Activated gamma-delta T cell treated with anti-CD3 and anti-CD28 coated beads, Interleukin-2, amount 50 U/mL, for 16 hours (primary cell): ENCODE results near the gene CERS6.
"Not testable (repeated sequence)": the region's sequence is repeated elsewhere in the genome, so short reads cannot be mapped to it uniquely, and the experiment has no call there.

Experiments used
- DNase-seq: peaks from one replicate; pipeline ENCODE4 v3.0.0-alpha.2; 2020; ENCODE audit warnings: low read depth

Gene CERS6

DNA sequence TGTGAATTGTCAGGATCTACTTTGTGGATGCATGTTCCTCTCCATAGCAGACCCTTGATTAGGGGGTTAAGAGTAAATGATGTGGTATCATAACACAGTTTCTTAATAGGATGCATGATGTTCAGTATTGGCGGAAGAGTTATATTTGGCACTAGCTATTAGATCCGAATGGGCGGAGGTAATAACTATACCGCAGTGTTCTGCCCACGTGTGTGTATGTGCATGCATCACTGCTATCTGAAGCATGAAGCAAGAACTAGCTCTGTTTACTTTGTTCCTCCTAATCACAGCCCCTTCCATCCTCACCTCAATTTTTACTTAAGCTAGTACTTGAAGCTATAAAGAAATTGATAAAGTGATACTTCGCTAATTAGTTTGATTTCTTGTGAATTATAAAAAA, 186.8 kb downstream of the CERS6 start:
- no peak for DNase-seq

DNA sequence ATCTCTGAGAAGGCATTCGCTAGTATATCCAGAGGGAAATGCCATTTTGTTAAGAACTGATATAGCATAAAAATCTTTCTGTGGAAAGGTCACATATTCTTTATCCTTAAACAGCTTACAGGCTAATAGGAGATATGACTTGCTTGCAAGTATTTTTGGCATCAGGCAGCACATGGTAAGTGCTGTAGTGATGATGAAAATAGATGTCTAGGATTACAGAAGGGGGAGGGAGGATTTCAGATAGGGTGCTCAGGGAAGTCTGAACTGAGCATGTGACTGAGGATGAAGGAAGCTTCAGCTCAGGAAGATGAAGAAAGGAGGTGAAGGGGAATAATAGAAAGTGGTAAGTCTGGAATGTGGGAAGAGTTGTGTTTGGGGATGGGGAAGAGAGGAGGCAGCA, 187.9 kb downstream of the CERS6 start:
- DNase-seq: no peak

DNA sequence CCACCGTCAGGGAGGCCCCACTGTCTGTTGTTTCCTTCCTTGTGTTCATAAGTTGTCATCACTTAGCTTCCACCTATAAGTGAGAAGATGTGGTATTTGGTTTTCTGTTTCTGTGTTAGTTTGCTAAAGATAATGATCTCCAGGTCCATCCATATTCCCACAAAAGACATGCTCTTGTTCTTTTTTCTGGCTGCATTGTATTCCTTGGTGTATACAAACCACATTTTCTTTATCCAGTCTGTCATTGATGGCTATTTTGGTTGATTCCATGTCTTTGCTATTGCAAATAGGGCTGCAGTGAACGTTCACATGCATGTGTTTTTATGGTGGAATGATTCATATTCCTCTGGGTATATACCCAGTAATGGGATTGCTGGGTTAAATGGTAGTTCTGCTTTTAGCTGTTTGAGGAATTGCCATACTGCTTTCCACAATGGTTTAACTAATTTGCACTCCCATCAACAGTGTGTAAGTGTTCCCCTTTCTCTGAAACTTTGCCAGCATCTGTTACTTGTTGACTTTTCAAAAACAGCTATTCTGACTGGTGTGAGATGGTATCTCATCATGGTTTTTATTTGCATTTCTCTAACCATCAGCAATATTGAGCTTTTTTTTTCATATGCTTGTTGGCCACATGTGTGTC, 189.7 kb downstream of the CERS6 start:
- no peak for DNase-seq

DNA sequence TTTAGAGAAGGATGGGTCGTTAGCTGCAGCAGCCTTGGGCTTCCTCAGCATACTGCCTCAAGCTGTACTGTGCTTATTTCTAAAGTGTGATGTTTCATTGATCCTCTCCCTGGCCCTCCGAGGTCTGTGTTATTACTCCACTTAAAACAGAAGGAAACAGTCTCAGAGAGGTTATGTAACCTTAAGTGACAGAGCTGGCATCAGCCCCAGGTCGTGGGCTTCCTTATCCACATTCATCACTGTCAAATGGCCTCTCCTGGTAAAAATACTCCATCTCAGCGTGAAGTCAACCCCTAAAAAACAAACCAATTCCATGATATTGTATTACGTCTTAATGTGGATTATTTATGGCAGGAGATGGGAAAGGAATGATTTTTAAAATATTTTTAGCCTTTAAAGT, 193.0 kb downstream of the CERS6 start:
- DNase-seq: no peak

DNA sequence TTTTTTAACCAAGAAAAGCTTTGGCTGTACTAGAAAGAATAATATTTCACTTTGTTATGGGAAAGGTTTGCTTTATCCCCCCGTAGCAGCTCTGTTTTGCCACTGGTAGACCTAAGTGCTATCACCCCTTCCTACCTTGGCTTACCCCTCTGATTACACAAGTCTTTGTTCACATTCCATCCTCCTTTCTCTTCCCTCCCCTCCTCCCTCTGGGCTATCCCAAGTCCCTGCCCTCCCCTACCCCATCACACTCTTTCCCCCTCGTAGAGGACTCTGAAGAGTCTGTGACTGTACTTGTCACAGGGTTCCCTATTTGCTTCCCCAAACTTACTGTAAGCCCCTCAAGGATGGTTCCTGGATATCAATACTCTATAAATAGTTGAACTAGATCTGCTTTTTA, 193.5 kb downstream of the CERS6 start:
- DNase-seq: no peak

DNA sequence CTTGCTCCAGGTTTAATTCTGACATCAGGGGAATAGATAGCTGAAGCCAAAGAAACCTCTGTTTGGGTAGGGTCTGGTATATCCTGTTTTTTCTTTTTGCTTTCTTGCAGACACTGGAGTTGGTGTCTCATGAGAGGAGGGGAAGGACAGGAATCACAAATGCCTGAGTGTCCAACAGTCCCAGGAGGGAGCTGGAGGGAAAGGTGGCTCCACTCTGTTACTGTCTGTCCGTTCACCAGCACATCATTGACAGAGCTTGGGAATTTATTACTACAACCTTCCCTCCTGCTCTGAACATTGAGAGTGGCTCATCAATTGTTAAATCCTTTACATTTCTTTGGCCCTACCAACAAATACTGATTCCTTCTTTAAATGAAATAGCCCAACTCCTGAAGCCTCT, 194.1 kb downstream of the CERS6 start:
- DNase-seq: no peak

DNA sequence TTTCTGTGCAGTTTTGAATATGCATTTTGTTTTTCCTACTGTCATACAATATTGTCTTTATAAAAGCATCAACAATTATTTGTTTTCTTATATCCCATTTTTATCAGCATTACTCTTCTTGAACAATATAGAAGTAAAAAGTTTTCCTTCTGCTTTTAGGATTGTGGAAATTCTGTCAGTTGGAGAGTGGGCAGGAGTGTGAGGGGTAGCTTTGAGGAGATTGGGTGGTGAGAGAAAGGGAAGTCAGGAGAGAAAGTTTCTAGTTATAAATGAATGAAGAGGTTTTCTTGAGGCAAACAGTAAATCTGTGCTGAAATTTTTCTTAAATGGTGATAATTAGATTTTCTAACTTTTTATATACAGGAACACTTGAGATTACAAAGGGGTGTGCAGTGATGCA, 194.7 kb downstream of the CERS6 start:
- no peak for DNase-seq

DNA sequence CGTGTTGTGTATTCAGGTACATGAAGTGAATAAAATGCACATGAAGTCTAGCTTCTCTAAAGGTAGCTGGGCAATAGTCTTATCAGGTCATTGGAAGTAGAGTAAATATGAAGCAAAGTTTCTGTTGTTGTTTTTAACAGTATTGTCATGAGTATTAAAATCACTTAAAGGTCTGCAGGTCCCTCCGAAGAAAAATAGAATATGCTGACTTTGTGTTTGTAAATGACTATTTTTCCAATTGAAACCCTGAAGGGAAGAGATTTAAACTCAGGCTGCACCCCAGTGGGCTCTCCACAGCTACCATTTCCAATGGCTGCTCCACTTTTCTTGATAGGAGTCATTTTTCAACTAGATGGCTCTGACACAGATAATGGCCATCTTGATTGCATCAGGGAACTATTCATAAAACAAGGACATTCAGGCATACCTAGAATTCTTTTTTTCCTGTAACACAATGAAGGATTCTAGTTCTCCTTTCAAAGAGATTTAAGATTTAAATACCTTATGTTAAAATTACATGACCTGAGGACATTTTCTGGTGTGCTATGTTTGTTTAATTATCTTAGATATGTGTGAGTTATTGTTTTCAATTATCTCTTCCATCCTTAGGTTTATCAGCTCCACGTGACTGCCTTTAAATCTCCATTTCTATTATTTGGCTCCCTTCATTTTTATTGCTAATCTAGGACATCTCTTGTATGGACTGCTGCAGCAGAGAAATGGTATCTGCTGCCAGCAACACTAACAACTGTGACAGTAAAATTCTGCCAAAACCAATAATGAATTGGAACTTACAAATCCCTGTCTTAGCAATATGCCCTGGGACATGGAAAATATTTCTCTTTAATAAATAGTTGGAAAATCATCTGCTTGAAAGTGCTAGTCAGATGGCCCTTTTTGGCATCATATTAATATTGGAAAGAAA, 197.2 kb downstream of the CERS6 start:
- no peak for DNase-seq

DNA sequence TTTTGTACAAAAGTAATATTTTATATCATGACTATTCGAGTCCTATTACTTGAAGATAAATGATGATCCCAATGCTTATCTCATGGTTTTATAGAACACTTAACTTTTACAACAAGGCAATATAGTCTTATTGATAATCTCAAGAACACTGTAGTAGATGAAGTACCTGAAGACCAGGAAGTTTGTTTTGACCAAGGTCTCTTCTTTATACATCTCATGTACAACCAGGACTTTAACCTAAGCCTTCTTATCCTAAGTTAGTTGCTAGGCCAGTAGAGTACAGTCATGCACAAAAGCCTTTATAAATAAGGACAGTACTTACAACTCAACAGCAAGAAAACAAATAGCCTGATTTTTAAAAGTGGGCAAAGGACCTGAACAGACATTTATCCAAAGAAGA, 198.6 kb downstream of the CERS6 start:
- DNase-seq: no peak

DNA sequence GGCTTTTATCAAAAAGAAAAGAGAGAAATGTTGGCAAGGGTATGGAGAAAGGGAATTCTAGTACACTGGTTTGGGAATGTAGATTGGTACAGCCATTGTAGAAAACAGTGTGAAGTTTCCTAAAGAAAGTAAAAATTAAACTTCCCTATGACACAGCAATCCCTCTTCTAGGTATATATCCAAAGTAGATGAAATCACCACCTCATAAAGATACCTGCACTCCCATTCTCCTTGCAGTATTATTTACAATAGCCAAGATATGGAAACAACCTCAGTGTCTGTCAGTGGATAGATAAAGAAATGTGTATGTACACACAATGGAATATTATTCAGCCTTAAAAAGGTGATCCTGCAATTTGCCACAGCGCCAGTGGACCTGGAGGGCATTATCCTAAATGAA, 199.1 kb downstream of the CERS6 start:
- no peak for DNase-seq

DNA sequence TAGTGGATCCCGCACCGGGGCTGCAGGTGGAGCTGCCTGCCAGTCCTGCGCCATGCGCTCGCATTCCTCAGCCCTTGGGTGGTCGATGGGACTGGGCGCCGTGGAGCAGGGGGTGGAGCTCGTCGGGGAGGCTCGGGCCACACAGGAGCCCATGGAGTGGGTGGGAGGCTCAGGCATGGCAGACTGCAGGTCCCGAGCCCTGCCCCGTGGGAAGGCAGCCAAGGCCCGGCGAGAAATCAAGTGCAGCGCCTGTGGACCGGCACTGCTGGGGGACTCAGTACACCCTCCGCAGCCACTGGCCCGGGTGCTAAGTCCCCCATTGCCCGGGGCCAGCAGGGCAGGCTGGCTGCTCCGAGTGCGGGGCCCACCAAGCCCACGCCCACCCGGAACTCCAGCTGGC, 201.3 kb downstream of the CERS6 start:
- not testable (repeated sequence) for DNase-seq

DNA sequence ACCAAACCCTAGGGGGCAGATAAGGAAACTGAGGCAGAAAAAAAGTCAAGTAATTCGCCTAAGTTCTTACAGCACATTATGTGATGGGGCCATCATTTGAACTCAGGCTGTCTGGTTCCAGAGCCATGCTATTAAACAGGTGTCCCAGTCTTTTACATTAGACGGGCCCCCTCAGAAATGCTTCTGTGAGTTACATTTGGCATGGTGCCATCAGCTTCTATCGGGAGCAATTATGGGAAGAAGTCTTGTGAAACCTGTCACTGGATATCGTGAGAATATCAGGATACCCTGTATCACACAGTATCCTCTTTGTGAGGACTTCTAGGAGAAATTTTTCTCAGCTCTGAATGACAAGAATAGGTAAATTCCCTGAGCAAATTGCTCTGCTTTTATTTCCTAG, 202.6 kb downstream of the CERS6 start:
- DNase-seq: no peak

DNA sequence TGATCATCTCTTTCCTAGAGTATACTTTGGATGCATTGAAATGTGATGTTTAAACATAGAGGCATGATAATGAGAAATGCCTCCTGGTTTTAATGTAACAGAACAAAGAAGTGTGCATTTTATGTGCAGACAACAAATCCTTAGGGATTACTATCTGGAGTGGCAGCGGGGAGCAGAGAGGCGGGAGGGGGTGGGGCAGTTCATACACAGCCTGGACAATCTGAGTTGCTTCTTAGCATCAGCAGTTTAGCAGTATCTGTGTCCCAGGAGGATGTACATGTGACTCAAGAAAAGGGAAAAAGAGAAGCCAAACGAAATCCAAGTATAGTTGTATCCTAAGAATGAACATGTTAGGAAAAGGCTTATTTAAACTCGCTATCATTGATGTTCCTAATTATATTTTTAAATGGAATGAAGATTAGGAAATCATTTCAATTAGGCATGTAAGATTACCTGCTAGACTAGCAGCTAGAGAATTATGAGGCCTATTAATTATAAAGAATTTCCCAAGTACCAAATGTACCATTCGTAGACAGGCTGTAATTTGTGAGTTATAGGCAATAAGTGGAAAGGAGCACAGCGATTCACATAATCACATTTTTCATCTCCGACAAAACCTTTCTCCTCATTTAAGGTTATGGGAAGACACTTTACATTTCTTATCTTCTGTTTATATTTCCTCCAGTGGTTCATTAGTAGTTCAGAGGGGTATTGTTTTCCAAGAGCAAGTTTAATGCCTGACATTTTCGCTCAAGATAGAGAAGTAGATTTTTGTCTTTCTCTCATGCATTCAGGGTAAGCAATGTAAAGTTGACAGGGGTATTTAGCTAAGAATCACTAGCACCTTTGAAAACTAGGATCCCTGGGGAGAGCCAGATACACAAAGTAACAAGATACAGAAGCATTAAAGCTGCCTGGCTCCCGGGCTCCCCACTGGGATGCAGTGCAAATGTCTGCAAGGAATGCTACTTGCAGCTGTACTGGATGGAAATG, 205.1 kb downstream of the CERS6 start:
- DNase-seq: no peak

DNA sequence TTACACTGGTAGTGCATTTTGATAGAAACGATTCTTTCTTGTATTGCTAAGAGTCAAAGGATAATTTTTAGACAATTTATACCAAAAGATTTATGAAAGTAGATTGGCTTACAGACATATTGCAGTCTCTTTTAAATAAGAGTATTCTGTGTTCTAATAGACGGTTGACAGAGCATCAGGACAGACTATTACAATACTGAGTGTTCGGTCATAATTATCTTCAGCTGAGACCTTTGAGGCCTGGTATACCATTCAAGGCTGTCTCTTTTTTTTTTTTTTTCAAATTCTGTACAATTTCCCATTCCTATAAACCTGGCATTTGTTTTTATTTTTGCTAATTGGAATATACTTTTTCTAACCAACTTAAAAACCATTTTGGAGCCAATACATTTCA, 205.8 kb downstream of the CERS6 start:
- DNase-seq: no peak

DNA sequence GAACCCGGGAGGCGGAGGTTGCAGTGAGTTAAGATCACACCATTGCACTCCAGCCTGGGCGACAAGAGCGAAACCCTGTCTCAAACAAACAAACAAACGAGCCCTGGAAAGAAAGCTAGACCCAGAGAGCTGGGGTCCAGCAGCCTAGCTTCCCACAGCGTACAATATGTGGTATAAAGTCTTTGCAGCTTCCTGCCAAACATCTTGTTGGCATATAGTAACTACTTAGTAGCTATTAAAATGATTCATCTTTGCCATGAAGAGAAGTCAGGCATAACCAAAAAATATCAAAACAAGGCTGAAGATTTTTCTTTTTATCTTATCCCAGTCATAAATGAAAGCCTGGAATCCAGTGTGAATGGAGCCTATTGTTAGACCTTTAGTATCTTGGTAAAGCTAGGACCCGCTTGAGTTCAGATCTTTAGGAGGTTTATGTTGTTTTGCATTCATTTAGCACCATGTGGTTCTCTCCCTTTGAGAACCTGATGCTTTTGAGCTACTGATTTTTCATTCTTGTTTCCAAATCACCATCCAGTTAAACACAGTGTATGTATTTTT, 206.7 kb downstream of the CERS6 start:
- no peak for DNase-seq

DNA sequence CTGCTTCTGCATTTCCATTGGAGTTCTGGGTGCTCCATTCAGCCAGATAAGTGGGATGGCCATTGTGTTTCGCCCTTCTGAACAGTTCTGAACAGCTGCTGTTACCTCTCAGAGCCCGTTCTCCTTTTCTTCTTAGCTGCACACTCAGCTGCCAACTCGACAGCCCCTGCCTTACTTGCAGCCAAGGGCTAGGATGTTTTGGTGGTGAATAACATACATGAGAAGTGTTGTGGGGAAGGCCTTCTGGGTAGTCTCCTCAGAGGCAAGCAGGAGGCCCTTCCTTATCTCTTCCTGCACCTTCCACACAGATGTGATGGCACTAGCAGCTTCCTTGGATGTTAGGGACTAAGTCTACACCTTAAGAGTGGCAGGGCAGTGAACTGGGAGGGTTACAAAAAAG, 207.9 kb downstream of the CERS6 start:
- DNase-seq: no peak

DNA sequence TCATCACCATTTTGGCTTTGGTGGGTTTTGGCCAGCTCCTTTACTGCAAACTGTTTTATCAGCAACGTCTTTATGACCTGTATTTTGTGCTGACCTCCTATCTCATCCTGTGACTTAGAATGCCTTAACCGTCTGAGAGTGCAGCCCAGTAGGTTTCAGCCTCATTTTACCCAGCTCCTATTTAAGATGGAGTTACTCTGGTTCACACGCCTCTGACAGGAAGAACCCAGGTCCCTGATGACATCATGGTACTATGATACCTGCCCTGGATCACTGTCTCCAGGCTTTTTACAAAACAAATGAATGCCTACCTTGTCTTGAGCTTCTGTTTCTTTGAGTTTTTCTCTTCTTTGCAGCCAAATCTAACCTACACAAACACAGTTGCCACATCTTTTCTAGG, 208.6 kb downstream of the CERS6 start:
- DNase-seq: not testable (repeated sequence)

DNA sequence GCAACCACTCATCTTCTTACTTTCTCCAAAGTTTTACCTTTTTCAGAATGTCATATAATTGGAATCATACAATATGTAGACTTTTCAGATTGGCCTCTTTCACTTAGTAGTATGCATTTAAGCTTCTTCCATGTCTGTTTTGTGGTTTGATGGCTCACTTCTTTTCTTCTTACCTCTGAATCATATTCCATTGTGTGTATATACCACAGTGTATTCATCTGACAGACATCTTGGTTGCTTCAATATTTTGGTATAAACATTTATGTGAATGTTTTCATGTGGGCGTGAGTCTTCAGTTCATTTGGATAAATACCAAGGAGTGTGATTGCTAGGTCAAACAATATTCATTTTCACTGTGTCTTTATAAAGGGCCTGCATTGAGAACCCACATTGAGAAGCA, 210.3 kb downstream of the CERS6 start:
- no peak for DNase-seq

DNA sequence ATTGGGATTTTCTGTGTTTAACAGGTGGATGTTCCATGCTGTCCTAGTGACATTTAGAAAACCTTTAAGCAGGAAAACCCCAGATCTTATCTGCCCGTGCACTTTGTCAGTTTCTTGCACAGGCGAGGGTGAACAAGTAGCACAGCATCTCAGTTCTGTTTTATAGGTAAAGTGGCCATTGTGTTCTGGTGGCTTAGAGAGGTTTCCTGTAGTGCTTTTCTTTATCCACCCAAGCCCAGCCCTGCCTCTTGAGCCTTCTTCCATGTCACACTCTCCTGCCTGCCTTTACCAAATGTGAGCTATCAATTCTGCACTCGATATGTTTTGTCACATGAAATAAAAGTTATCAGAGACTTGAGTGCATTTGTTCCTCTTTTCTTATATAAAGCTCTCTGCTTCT, 211.1 kb downstream of the CERS6 start:
- no peak for DNase-seq

DNA sequence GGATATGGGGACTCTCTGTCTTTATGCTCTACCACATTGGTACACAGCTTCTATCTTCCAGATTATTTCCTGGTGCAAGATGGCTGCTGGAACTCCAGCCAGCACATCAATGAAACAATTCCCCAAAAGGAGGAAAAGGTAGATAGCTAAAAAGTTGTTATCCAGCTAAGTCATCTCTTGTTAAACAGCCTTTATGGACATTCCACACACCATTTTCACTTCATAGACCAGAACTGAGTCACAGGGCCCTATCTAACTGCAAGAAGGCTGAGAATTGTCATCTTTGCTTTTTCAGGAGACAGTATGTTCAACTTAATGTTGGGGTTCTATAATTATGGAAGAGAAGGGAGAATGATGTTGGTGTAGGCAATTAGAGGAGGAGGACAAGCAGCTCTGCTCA, 213.1 kb downstream of the CERS6 start:
- DNase-seq: no peak

DNA sequence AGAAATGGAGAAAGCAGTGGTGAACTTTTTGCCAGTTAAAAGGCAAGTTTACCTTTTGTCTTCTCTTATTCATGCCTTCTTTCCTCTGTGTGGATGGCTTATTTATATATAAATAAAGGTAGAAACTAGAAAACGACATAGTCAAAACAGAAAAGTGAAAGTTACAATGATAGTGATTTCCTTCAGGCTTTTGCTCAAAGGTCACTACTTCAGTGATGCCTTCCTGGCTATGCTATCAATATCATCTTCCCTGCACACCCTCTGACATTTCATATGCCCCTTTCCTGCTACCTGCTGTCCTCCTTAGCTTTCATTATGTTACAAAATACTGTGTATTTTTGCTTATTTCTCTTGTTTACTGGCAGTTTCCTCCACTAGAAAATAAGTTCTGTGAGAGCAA, 214.4 kb downstream of the CERS6 start:
- DNase-seq: no peak

DNA sequence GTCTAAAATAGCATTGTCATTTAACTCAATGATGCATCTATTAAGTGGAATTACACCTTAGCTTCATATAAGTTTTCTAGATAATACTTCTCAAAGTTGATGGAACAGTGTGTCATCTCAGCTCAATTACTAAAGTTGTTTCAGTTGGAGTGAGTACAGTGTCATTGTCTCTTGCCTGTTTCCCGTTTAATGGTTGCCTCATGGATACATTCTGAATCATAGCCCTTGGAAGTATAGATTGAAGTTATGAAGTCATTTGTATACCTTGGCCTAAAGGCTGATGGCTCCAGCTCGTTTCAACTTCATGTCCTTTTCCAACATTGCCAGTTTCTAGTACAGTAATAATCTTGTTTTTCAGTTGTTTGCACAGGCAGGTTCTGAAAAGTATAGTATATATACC, 215.9 kb downstream of the CERS6 start:
- DNase-seq: no peak
